Vagina (tissue), 2 donors: ENCODE data around the gene EMX1.

ENCODE experiments used
- CTCF ChIP-seq, 3 experiments: fragments of 450-650 bp in 2 of 3; fragments of 200-600 bp in 1 of 3; sonication (generic) in 1 of 3; IDR thresholded peaks; one replicate each; pipeline ENCODE4 v1.5.1; 2017 to 2019; ENCODE audit warnings: antibody characterized with exemption in 3 of 3, mild to moderate bottlenecking in 2 of 3, moderate library complexity in 2 of 3
- POLR2A ChIP-seq, 2 donors: fragments of 450-650 bp; IDR thresholded peaks; one replicate each; pipeline ENCODE4 v1.6.1; 2017; ENCODE audit warnings: antibody characterized with exemption in 2 of 2, mild to moderate bottlenecking in 2 of 2, moderate library complexity in 2 of 2

GRCh38 chr2:72887740-72888437 lies 29.4 kb upstream of the EMX1 start:
- TF ChIP-seq CTCF (IDR thresholded peaks at IDR 0.05) (peak; percentile 30 to 86 (median 71)), POLR2A (IDR thresholded peaks at IDR 0.05) (no peak)
